Transverse colon (tissue), 4 donors: ENCODE measurements around the gene TNNI2. TPM values are rescaled to one million over a fixed set of nuclear protein-coding genes. Genes with fewer than 3 reads are reported as not detected.
A peak's percentile ranks its signal among the peaks of the same experiment; 100 is the strongest.

Experiments used
- DNase-seq: peaks from one replicate; pipeline ENCODE4 v3.0.0-alpha.2; 2019
- H3K27ac ChIP-seq, 4 donors: fragments of 200-600 bp; sonication (generic); 2 replicates each; pipeline ENCODE4 v1.5.1; 2016 to 2018; ENCODE audit warnings: inconsistent platforms in 4 of 4
- H3K27me3 ChIP-seq: fragments of 200-600 bp; sonication (generic); 2 replicates; pipeline ENCODE4 v1.5.1; 2017; ENCODE audit warnings: inconsistent platforms
- H3K36me3 ChIP-seq, 4 donors: fragments of 200-600 bp; sonication (generic); 2 replicates each; pipeline ENCODE4 v1.5.1; 2017 to 2019; ENCODE audit warnings: inconsistent platforms in 4 of 4
- H3K4me1 ChIP-seq, 4 donors: fragments of 200-600 bp; sonication (generic); 2 replicates each; pipeline ENCODE4 v1.5.1; 2017 to 2020; ENCODE audit warnings: inconsistent platforms in 4 of 4
- H3K4me3 ChIP-seq, 4 donors: fragments of 200-600 bp; sonication (generic); 1 replicate in 1 of 4; 2 replicates in 3 of 4; pipeline versions ENCODE4 v1.5.1 to v1.6.1; 2017 to 2019; ENCODE audit warnings: inconsistent platforms in 4 of 4
- H3K9me3 ChIP-seq, 2 donors: fragments of 200-600 bp; sonication (generic); 2 replicates each; pipeline ENCODE4 v1.5.1; 2017 to 2019; ENCODE audit warnings: inconsistent platforms in 2 of 2
- CTCF ChIP-seq, 5 experiments: fragments of 200-600 bp in 3 of 5; fragments of 450-650 bp in 2 of 5; sonication (generic) in 3 of 5; IDR thresholded peaks; 1 replicate in 2 of 5; 2 replicates in 3 of 5; pipeline ENCODE4 v1.5.1; 2016 to 2017; ENCODE audit warnings: antibody characterized with exemption in 5 of 5, inconsistent platforms in 3 of 5, mild to moderate bottlenecking in 2 of 5, moderate library complexity in 1 of 5
- EP300 ChIP-seq: sonication (generic); formaldehyde crosslinking; IDR thresholded peaks from one replicate; pipeline ENCODE4 v1.6.1; 2017; ENCODE audit warnings: antibody characterized with exemption, low read depth
- POLR2A ChIP-seq: fragments of 450-650 bp; IDR thresholded peaks from one replicate; pipeline ENCODE4 v1.6.1; 2016; ENCODE audit warnings: antibody characterized with exemption, mild to moderate bottlenecking, moderate library complexity
- POLR2AphosphoS5 ChIP-seq, 3 donors: sonication (generic); formaldehyde crosslinking; IDR thresholded peaks; one replicate each; pipeline ENCODE4 v1.6.1; 2016; ENCODE audit warnings: antibody characterized with exemption in 3 of 3
- WGBS, 2 donors: methylation state at CpG; one replicate each; pipeline ENCODE4 v1.1.5; 2018; ENCODE audit warnings: low coverage in 1 of 2; 5-methylcytosine and 5-hydroxymethylcytosine counted together
- in situ Hi-C, 4 donors: fragments of 200-750 bp; cut with MboI; loops; one replicate each; pipeline versions ENCODE4 v1.15.0 to v1.15.1; 2017; ENCODE audit warnings: low sequenced_read_pairs in 3 of 4, low pct_ligation_motif_present in 1 of 4, low pct_unique_long_range_greater_than_20kb in 1 of 4
- intact Hi-C: fragments of 100-400 bp; cut with DNase I; formaldehyde crosslinking; loops from one replicate; pipeline ENCODE4 v1.15.1; 2023; ENCODE audit warnings: low total_unique reads
- total RNA-seq, 4 donors: library from RNA; depleted of rRNA; stranded (reverse); fragments of >200 nt; gene quantifications; one replicate each; pipeline ENCODE4 v1.1.0, GENCODE V29; 2016

The TNNI2 gene
- total RNA-seq, 4 donors from 2014 or later = 3.5 to 35.9 TPM; not detected in 2

GRCh38 chr11:1831338-1832210 lies 7.2 kb upstream of the TNNI2 start:
- intact Hi-C loops = loop anchor here (2.0 to 5.0 kb wide), 2 partner anchors 139 to 179 kb away; no protein-coding TSS in a partner anchor
- no peaks in the 10 kb centered on the region for H3K9me3 ChIP-seq
- H3K4me1 ChIP-seq = peaks cover 29 to 59% (median 55%) of the 10 kb centered on the region in 4 donors
- no peak for TF ChIP-seq CTCF (IDR thresholded peaks at IDR 0.05)
- no peak for TF ChIP-seq EP300
- TF ChIP-seq POLR2AphosphoS5 (IDR thresholded peaks at IDR 0.05) = no peak
- TF ChIP-seq POLR2A = no peak
- H3K27ac ChIP-seq = peak overlapping the region in 3 of 4 donors; percentile 39 to 62 (median 46)
- peaks cover 6% of the 10 kb centered on the region for H3K27me3 ChIP-seq
- 54% methylated on average over 20 of the region's 26 CpGs; no CpG with 5 or more reads in 1 of the 2 donors for WGBS, 2 donors
- DNase-seq = no peak
- no peaks in the 10 kb centered on the region for H3K36me3 ChIP-seq
- in situ Hi-C loops = no loop called here
- H3K4me3 ChIP-seq = no peak overlapping the region

- Histone ChIP-seq H3K4me3 (peak overlapping the region in 1 of 4 donors; percentile 29), H3K9me3 (no peaks in the 10 kb centered on the region), H3K27me3 (peaks cover 6% of the 10 kb centered on the region), H3K4me1 (peaks cover 29 to 51% (median 48%) of the 10 kb centered on the region in 4 donors), H3K27ac (peak overlapping the region in 3 of 4 donors; percentile 3 to 10 (median 6)), H3K36me3 (no peaks in the 10 kb centered on the region)
- DNase-seq = peak; percentile 67
- intact Hi-C loops = loop anchor here (2.0 to 5.0 kb wide), 2 partner anchors 140 to 180 kb away; no protein-coding TSS in a partner anchor
- 27% methylated on average over 23 of the region's 40 CpGs; no CpG with 5 or more reads in 1 of the 2 donors for WGBS, 2 donors
- TF ChIP-seq POLR2AphosphoS5 (IDR thresholded peaks at IDR 0.05) = no peak
- TF ChIP-seq EP300 = no peak
- TF ChIP-seq CTCF (IDR thresholded peaks at IDR 0.05) = peak; percentile 96 to 99 (median 99)
- no peak for TF ChIP-seq POLR2A
- in situ Hi-C loops = no loop called here
Observed at GRCh38 chr11:1832211-1832919, 6.4 kb upstream of the TNNI2 start.

- intact Hi-C loops (loop anchor here (2.0 to 5.0 kb wide), 2 partner anchors 140 to 181 kb away; no protein-coding TSS in a partner anchor), in situ Hi-C loops (no loop called here)
- Histone ChIP-seq H3K36me3 (no peaks in the 10 kb centered on the region), H3K27ac (peak overlapping the region in 3 of 4 donors; percentile 6 to 86 (median 10)), H3K27me3 (peaks cover 6% of the 10 kb centered on the region), H3K4me1 (peaks cover 29 to 49% (median 47%) of the 10 kb centered on the region in 4 donors), H3K4me3 (peak overlapping the region in 1 of 4 donors; percentile 29), H3K9me3 (no peaks in the 10 kb centered on the region)
- 50% methylated on average over 14 of the region's 17 CpGs; no CpG with 5 or more reads in 1 of the 2 donors for WGBS, 2 donors
- TF ChIP-seq CTCF (IDR thresholded peaks at IDR 0.05) (no peak), POLR2AphosphoS5 (IDR thresholded peaks at IDR 0.05) (no peak), EP300 (no peak), POLR2A (no peak)
- DNase-seq = no peak
Observed at GRCh38 chr11:1832920-1833295, 5.9 kb upstream of the TNNI2 start.
